ENCODE data around the gene ZNF492.
"Not testable (repeated sequence)": the region's sequence is repeated elsewhere in the genome, so short reads cannot be mapped to it uniquely, and the experiment has no call there.

Gene ZNF492

GRCh38 chr19:22612316-22612715 is 21.8 kb upstream of the ZNF492 start:
- H3K18ac ChIP-seq (ENCODE audit: low read length), result no peak overlapping the region
- no peaks in the 10 kb centered on the region for H3K79me2 ChIP-seq (ENCODE audit: control insufficient read depth, insufficient read depth, low read length)
- H2BK120ac ChIP-seq (ENCODE audit: low read depth, low read length), result no peak overlapping the region
- no peak overlapping the region for H3K4ac ChIP-seq (ENCODE audit: low read depth, low read length)
- no peak for DNase-seq
- H3K4me1 ChIP-seq (ENCODE audit: control insufficient read depth, low read depth, low read length), result no peaks in the 10 kb centered on the region
- H2BK5ac ChIP-seq (ENCODE audit: low read length), result no peak overlapping the region
- no peak overlapping the region for H3K56ac ChIP-seq (ENCODE audit: low read length)
- no peak overlapping the region for H2BK15ac ChIP-seq (replicated peaks; ENCODE audit: low read depth)
- H3K4me2 ChIP-seq (ENCODE audit: low read length), result no peak overlapping the region
- H4K8ac ChIP-seq (ENCODE audit: low read depth, low read length), result no peak overlapping the region
- H3K27me3 ChIP-seq (ENCODE audit: insufficient read depth, low read length, poor library complexity), result no peaks in the 10 kb centered on the region
- no peak overlapping the region for H3K27ac ChIP-seq (ENCODE audit: low read depth, low read length)
- WGBS (ENCODE audit: extremely low coverage, insufficient coverage, low lambda C conversion rate), result no CpG with 5 or more reads among the region's 1 CpG
- no peak overlapping the region for H3K9ac ChIP-seq (ENCODE audit: low read length)
- H3K79me1 ChIP-seq (ENCODE audit: low read length), result no peaks in the 10 kb centered on the region
- no peaks in the 10 kb centered on the region for H3K36me3 ChIP-seq (ENCODE audit: control insufficient read depth, insufficient read depth, low read length)
- no peak overlapping the region for H2AK5ac ChIP-seq (ENCODE audit: low read length)
- no peak overlapping the region for H4K5ac ChIP-seq (ENCODE audit: low read length)
- no peak overlapping the region for H3K23ac ChIP-seq (ENCODE audit: low read length)
- H3K4me3 ChIP-seq (ENCODE audit: low read length), result no peak overlapping the region

DNA sequence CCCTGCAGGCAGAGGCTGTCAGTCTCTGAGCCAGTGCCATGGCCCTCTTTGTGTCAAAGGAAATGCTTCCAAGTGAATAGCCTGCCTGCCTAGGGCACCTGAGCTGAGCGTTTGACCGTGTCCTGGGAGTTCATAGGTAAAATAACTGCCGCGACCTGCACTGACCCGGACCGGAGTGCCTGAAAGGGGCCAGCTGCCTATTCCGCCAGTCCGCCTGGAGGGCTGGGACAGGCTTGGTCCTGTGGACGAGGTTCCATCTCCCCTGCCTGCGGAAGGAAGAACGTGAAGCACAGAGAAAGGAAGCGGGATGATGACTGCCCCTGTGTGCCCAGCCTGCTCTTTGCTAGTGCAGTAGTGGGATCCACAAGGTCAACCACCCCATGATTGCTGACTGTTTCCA is 17.5 kb upstream of the ZNF492 start:
- no peak for DNase-seq
- Histone ChIP-seq H3K27me3 (ENCODE audit: insufficient read depth, low read length, poor library complexity) (no peaks in the 10 kb centered on the region), H3K79me1 (ENCODE audit: low read length) (no peaks in the 10 kb centered on the region), H3K79me2 (ENCODE audit: control insufficient read depth, insufficient read depth, low read length) (no peaks in the 10 kb centered on the region), H3K18ac (ENCODE audit: low read length) (no peak overlapping the region), H3K4me2 (ENCODE audit: low read length) (no peak overlapping the region), H4K8ac (ENCODE audit: low read depth, low read length) (no peak overlapping the region), H3K4me1 (ENCODE audit: control insufficient read depth, low read depth, low read length) (no peaks in the 10 kb centered on the region), H2BK5ac (ENCODE audit: low read length) (no peak overlapping the region), H2BK120ac (ENCODE audit: low read depth, low read length) (no peak overlapping the region), H2AK5ac (ENCODE audit: low read length) (no peak overlapping the region), H3K9ac (ENCODE audit: low read length) (no peak overlapping the region), H3K56ac (ENCODE audit: low read length) (no peak overlapping the region), H3K4me3 (ENCODE audit: low read length) (no peak overlapping the region), H3K27ac (ENCODE audit: low read depth, low read length) (no peak overlapping the region), H3K36me3 (ENCODE audit: control insufficient read depth, insufficient read depth, low read length) (no peaks in the 10 kb centered on the region), H3K4ac (ENCODE audit: low read depth, low read length) (no peak overlapping the region), H3K23ac (ENCODE audit: low read length) (no peak overlapping the region), H4K5ac (ENCODE audit: low read length) (no peak overlapping the region), H2BK15ac (replicated peaks; ENCODE audit: low read depth) (no peak overlapping the region)
- no CpG with 5 or more reads among the region's 12 CpGs for WGBS (ENCODE audit: extremely low coverage, insufficient coverage, low lambda C conversion rate)

DNA sequence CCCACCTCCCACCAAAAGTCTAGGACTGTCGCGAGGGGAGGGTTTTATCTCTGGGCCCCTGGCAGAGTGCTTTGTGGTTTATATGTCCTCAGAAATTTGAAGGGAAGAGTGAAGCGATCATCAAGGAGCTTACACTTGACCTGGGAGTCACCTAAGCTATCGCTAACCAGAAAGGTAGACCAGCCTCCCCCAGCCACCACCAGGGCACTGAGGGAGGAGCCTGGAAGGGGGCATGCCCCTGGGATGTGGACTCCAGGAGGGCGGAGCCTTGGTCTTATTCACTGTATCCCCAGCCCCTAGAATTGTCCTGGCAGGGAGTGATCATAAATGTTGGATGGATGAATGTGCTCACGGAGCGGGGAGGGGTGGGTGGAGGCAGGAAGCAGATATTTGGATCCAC is 16.9 kb upstream of the ZNF492 start:
- H3K18ac ChIP-seq (ENCODE audit: low read length); H3K79me2 ChIP-seq (ENCODE audit: control insufficient read depth, insufficient read depth, low read length); H2AK5ac ChIP-seq (ENCODE audit: low read length); H3K9ac ChIP-seq (ENCODE audit: low read length); DNase-seq; H3K4me3 ChIP-seq (ENCODE audit: low read length); H3K36me3 ChIP-seq (ENCODE audit: control insufficient read depth, insufficient read depth, low read length); H4K5ac ChIP-seq (ENCODE audit: low read length); H4K8ac ChIP-seq (ENCODE audit: low read depth, low read length); H3K56ac ChIP-seq (ENCODE audit: low read length); H3K4me2 ChIP-seq (ENCODE audit: low read length); H3K4ac ChIP-seq (ENCODE audit: low read depth, low read length); H2BK15ac ChIP-seq (replicated peaks; ENCODE audit: low read depth); H3K79me1 ChIP-seq (ENCODE audit: low read length); H3K4me1 ChIP-seq (ENCODE audit: control insufficient read depth, low read depth, low read length); H3K23ac ChIP-seq (ENCODE audit: low read length); H3K27ac ChIP-seq (ENCODE audit: low read depth, low read length); H2BK5ac ChIP-seq (ENCODE audit: low read length); H2BK120ac ChIP-seq (ENCODE audit: low read depth, low read length); H3K27me3 ChIP-seq (ENCODE audit: insufficient read depth, low read length, poor library complexity): not testable (repeated sequence)
- WGBS (ENCODE audit: extremely low coverage, insufficient coverage, low lambda C conversion rate), result no CpG with 5 or more reads among the region's 7 CpGs

GRCh38 chr19:22617614-22618320 is 16.4 kb upstream of the ZNF492 start:
- Histone ChIP-seq H3K23ac (ENCODE audit: low read length) (no peak overlapping the region), H2BK15ac (replicated peaks; ENCODE audit: low read depth) (no peak overlapping the region), H3K27me3 (ENCODE audit: insufficient read depth, low read length, poor library complexity) (no peaks in the 10 kb centered on the region), H3K79me2 (ENCODE audit: control insufficient read depth, insufficient read depth, low read length) (no peaks in the 10 kb centered on the region), H3K18ac (ENCODE audit: low read length) (no peak overlapping the region), H3K79me1 (ENCODE audit: low read length) (no peaks in the 10 kb centered on the region), H3K9ac (ENCODE audit: low read length) (no peak overlapping the region), H3K4ac (ENCODE audit: low read depth, low read length) (no peak overlapping the region), H3K4me1 (ENCODE audit: control insufficient read depth, low read depth, low read length) (no peaks in the 10 kb centered on the region), H3K56ac (ENCODE audit: low read length) (no peak overlapping the region), H3K4me3 (ENCODE audit: low read length) (no peak overlapping the region), H2BK5ac (ENCODE audit: low read length) (no peak overlapping the region), H3K4me2 (ENCODE audit: low read length) (no peak overlapping the region), H3K36me3 (ENCODE audit: control insufficient read depth, insufficient read depth, low read length) (no peaks in the 10 kb centered on the region), H2BK120ac (ENCODE audit: low read depth, low read length) (no peak overlapping the region), H3K27ac (ENCODE audit: low read depth, low read length) (no peak overlapping the region), H4K5ac (ENCODE audit: low read length) (no peak overlapping the region), H4K8ac (ENCODE audit: low read depth, low read length) (no peak overlapping the region), H2AK5ac (ENCODE audit: low read length) (no peak overlapping the region)
- no CpG with 5 or more reads among the region's 44 CpGs for WGBS (ENCODE audit: extremely low coverage, insufficient coverage, low lambda C conversion rate)
- DNase-seq, result no peak

- no peak overlapping the region for H4K8ac ChIP-seq (ENCODE audit: low read depth, low read length)
- H3K9ac ChIP-seq (ENCODE audit: low read length), result no peak overlapping the region
- no peak overlapping the region for H3K27ac ChIP-seq (ENCODE audit: low read depth, low read length)
- no CpG with 5 or more reads among the region's 4 CpGs for WGBS (ENCODE audit: extremely low coverage, insufficient coverage, low lambda C conversion rate)
- H3K4me3 ChIP-seq (ENCODE audit: low read length), result no peak overlapping the region
- H3K27me3 ChIP-seq (ENCODE audit: insufficient read depth, low read length, poor library complexity), result no peaks in the 10 kb centered on the region
- H3K4ac ChIP-seq (ENCODE audit: low read depth, low read length), result no peak overlapping the region
- H2BK5ac ChIP-seq (ENCODE audit: low read length), result no peak overlapping the region
- H2BK15ac ChIP-seq (replicated peaks; ENCODE audit: low read depth), result no peak overlapping the region
- H4K5ac ChIP-seq (ENCODE audit: low read length), result no peak overlapping the region
- H3K79me2 ChIP-seq (ENCODE audit: control insufficient read depth, insufficient read depth, low read length), result no peaks in the 10 kb centered on the region
- no peak for DNase-seq
- H2AK5ac ChIP-seq (ENCODE audit: low read length), result no peak overlapping the region
- H3K4me1 ChIP-seq (ENCODE audit: control insufficient read depth, low read depth, low read length), result no peaks in the 10 kb centered on the region
- no peak overlapping the region for H3K4me2 ChIP-seq (ENCODE audit: low read length)
- no peak overlapping the region for H3K56ac ChIP-seq (ENCODE audit: low read length)
- H2BK120ac ChIP-seq (ENCODE audit: low read depth, low read length), result no peak overlapping the region
- no peaks in the 10 kb centered on the region for H3K36me3 ChIP-seq (ENCODE audit: control insufficient read depth, insufficient read depth, low read length)
- no peak overlapping the region for H3K18ac ChIP-seq (ENCODE audit: low read length)
- H3K79me1 ChIP-seq (ENCODE audit: low read length), result no peaks in the 10 kb centered on the region
- H3K23ac ChIP-seq (ENCODE audit: low read length), result no peak overlapping the region
These were observed 14.8 kb upstream of the ZNF492 start for GRCh38 chr19:22619371-22619770.

DNA sequence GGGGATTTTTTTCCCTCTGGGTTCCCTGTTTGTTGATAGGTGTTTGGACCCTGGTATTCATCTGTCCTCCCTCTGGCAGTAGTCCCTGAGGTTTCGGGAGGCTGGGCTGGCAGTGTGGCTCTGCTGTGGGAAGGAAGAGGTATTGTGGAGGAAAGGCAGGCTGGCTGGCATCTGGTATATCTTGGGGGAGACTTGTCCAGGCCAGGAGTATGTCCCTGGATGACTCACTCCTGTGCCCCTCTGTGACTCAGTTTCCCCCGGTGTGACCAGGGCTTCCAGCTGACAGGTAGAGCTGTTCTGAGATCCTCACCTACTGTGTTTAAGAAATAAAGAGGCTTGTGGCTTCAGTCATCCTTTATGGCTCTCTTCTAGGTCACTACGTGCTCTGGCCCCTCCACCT is 14.2 kb upstream of the ZNF492 start:
- H3K18ac ChIP-seq (ENCODE audit: low read length), result no peak overlapping the region
- no peak overlapping the region for H2BK5ac ChIP-seq (ENCODE audit: low read length)
- H2BK15ac ChIP-seq (replicated peaks; ENCODE audit: low read depth), result no peak overlapping the region
- no peak overlapping the region for H3K23ac ChIP-seq (ENCODE audit: low read length)
- no peak overlapping the region for H3K4ac ChIP-seq (ENCODE audit: low read depth, low read length)
- H3K27ac ChIP-seq (ENCODE audit: low read depth, low read length), result no peak overlapping the region
- no peak overlapping the region for H3K9ac ChIP-seq (ENCODE audit: low read length)
- H3K79me1 ChIP-seq (ENCODE audit: low read length), result no peaks in the 10 kb centered on the region
- DNase-seq, result no peak
- H3K36me3 ChIP-seq (ENCODE audit: control insufficient read depth, insufficient read depth, low read length), result no peaks in the 10 kb centered on the region
- H3K79me2 ChIP-seq (ENCODE audit: control insufficient read depth, insufficient read depth, low read length), result no peaks in the 10 kb centered on the region
- no peak overlapping the region for H3K56ac ChIP-seq (ENCODE audit: low read length)
- no peaks in the 10 kb centered on the region for H3K4me1 ChIP-seq (ENCODE audit: control insufficient read depth, low read depth, low read length)
- no peak overlapping the region for H3K4me2 ChIP-seq (ENCODE audit: low read length)
- H3K27me3 ChIP-seq (ENCODE audit: insufficient read depth, low read length, poor library complexity), result no peaks in the 10 kb centered on the region
- no CpG with 5 or more reads among the region's 3 CpGs for WGBS (ENCODE audit: extremely low coverage, insufficient coverage, low lambda C conversion rate)
- no peak overlapping the region for H2BK120ac ChIP-seq (ENCODE audit: low read depth, low read length)
- H3K4me3 ChIP-seq (ENCODE audit: low read length), result no peak overlapping the region
- H4K8ac ChIP-seq (ENCODE audit: low read depth, low read length), result no peak overlapping the region
- H4K5ac ChIP-seq (ENCODE audit: low read length), result no peak overlapping the region
- H2AK5ac ChIP-seq (ENCODE audit: low read length), result no peak overlapping the region
